ENCODE data around the gene CAMKMT.
A peak's percentile ranks its signal among the peaks of the same experiment; 100 is the strongest.

The CAMKMT gene

DNA sequence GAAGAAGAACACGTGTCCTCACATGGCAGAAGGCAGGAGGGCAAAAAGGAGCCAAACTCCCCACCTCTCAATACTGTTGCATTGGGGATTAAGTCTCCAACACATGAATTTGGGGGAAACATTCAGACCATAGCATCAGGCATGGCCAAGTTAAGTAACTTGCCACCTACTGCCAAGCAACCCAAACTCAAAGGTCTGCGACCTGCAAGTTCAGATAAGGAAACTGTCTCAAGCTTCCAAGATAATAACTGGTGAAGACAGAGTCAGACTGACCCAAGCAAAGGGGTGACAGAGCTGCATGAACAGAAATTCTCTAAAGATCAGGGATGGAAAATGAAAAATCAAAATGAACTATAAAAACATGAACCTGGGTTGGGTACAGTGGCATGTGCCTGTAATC lies 391.0 kb downstream of the CAMKMT start:
- FAIRE-seq (no peak), DNase-seq (ENCODE audit: insufficient read length, low spot score) (no peak)
- no peak for TF ChIP-seq CTCF (IDR thresholded peaks at IDR 0.05; ENCODE audit: insufficient read depth, missing control alignments)

DNA sequence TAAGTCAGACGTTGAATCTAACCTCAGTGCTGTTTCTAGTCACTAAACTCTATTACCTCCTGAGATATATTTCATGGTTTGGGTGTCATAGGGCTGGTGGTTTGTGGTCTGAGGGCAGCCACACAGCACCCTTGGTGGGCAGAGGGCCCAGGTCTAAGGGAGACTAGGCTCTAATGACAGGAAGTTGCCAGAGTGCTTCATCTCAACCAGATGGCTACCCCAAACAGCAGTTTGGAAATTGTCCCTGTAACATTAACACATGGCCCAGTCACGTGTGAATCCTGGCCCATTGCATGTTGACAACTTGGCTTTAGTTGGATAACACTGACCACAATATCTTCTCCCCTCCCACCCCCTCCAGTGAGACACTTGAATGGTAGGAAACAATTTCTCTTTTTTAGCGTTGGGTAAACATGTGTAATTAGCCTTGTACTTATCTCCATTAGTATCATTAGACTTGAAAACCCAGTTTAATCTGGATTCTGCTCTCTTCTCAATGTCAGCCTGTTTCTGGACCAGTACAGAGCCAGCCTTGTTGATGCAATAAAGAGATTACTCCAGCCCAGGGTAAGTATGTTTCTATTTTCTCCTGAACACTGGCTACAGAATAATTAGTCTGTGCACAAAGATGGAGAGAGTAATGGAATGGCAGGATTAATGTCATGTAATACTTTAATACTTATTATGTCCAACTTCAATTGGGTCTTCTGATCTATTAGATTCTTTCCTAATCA lies 392.0 kb downstream of the CAMKMT start:
- no peak for FAIRE-seq
- no peak for TF ChIP-seq CTCF (IDR thresholded peaks at IDR 0.05; ENCODE audit: insufficient read depth, missing control alignments)
- peak; percentile 36 for DNase-seq (ENCODE audit: insufficient read length, low spot score)

DNA sequence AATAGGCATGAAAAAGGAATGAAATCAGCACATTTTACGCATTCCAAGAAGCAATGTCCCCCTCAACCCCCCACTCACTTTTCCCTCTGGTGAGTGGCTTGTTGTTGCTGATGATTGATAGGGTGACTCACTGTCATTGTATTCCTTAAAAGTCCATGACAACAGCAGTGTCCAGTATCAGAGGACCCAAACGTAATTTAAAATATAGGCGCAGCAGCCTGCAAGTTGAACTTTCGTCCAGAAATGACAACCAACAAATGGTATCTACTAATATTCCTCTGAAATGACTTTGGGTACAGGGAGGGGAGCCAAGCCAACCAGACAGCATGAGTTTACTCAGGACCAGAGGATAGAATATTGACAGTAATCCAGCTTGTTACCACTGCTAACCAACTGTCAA lies 396.8 kb downstream of the CAMKMT start:
- DNase-seq (ENCODE audit: insufficient read length, low spot score) (no peak), FAIRE-seq (no peak)
- no peak for TF ChIP-seq CTCF (IDR thresholded peaks at IDR 0.05; ENCODE audit: insufficient read depth, missing control alignments)

GRCh38 chr2:44759823-44760222 lies 398.1 kb downstream of the CAMKMT start:
- TF ChIP-seq CTCF (IDR thresholded peaks at IDR 0.05; ENCODE audit: insufficient read depth, missing control alignments): no peak
- DNase-seq (ENCODE audit: insufficient read length, low spot score) (no peak), FAIRE-seq (no peak)

- no peak for FAIRE-seq
- no peak for DNase-seq (ENCODE audit: insufficient read length, low spot score)
- TF ChIP-seq CTCF (IDR thresholded peaks at IDR 0.05; ENCODE audit: insufficient read depth, missing control alignments): no peak
These were observed 401.6 kb downstream of the CAMKMT start for GRCh38 chr2:44763275-44763782.

GRCh38 chr2:44766220-44766619 lies 404.5 kb downstream of the CAMKMT start:
- DNase-seq (ENCODE audit: insufficient read length, low spot score): no peak
- no peak for FAIRE-seq
- TF ChIP-seq CTCF (IDR thresholded peaks at IDR 0.05; ENCODE audit: insufficient read depth, missing control alignments): no peak

DNA sequence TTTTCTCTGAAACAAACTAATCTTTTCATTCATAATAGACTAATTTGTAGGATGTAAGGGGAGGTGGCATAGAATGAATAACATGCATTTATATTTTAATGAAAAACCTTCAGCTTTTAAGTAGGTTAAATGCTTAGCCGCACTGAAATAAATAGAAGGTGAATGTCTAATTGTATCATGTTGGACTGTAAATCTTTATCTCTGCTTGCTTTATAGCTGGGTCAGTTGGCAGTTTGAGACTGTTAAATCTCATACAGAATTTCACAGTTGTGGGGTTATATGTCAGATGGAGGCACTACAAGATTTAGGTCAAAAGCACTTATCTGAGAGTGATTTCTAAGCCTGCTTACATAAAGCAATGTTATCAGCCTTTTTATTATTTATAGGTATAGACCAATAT lies 405.0 kb downstream of the CAMKMT start:
- FAIRE-seq (no peak), DNase-seq (ENCODE audit: insufficient read length, low spot score) (no peak)
- no peak for TF ChIP-seq CTCF (IDR thresholded peaks at IDR 0.05; ENCODE audit: insufficient read depth, missing control alignments)

Measured in D721Med (cell line).